WTC11 (cell line): ENCODE data around the gene RAPGEF2. TPM values are rescaled to one million over a fixed set of nuclear protein-coding genes. Genes with fewer than 3 reads are reported as not detected.

Experiments
- ATAC-seq: fragments of 200-7000 bp; cut with Tn5 transposase; 2 replicates; pipeline ENCODE4 v1.10.0; 2021; ENCODE audit warnings: mild to moderate bottlenecking, moderate library complexity
- CTCF ChIA-PET: fragments of 300-600 bp; sonication (Branson Sonifier 250); formaldehyde crosslinking; loops from one replicate; lab custom pipeline; 2021; ENCODE audit warnings: antibody characterized with exemption; lab: Charles Lee
- POLR2A ChIA-PET: fragments of 350-600 bp; sonication (Branson Sonifier 250); formaldehyde crosslinking; loops from one replicate; lab custom pipeline; 2021; ENCODE audit warnings: antibody characterized with exemption; lab: Charles Lee
- DNase-seq: peaks from one replicate; pipeline ENCODE4 v3.0.0; 2021; ENCODE audit warnings: low spot score
- H3K27ac Mint-ChIP-seq: 2 replicates; pipeline ENCODE4 v1.8.0; 2021; ENCODE audit warnings: mixed read lengths
- H3K27me3 Mint-ChIP-seq: 2 replicates; pipeline ENCODE4 v1.8.0; 2021; ENCODE audit warnings: low read depth, mild to moderate bottlenecking, moderate library complexity, mixed read lengths
- H3K36me3 Mint-ChIP-seq: 2 replicates; pipeline ENCODE4 v1.8.0; 2021; ENCODE audit warnings: mixed read lengths
- H3K4me1 Mint-ChIP-seq: 2 replicates; pipeline ENCODE4 v1.8.0; 2022; ENCODE audit warnings: mixed read lengths
- H3K4me3 Mint-ChIP-seq: 2 replicates; pipeline ENCODE4 v1.8.0; 2021; ENCODE audit warnings: mild to moderate bottlenecking, moderate library complexity, mixed read lengths
- H3K9me3 Mint-ChIP-seq: 2 replicates; pipeline ENCODE4 v1.8.0; 2021; ENCODE audit warnings: mixed read lengths
- EMX1 ChIP-seq: fragments of 250-450 bp; sonication (Bioruptor Pico); IDR thresholded peaks from 2 replicates; pipeline ENCODE4 v1.8.0; 2021; ENCODE audit warnings: mild to moderate bottlenecking
- ESRRA ChIP-seq: sonication (generic); formaldehyde crosslinking; IDR thresholded peaks from 2 replicates; pipeline ENCODE4 v1.8.1; 2022; ENCODE audit warnings: mild to moderate bottlenecking, missing genetic modification reagents, borderline replicate concordance
- JUN ChIP-seq: sonication (generic); formaldehyde crosslinking; IDR thresholded peaks from 2 replicates; pipeline ENCODE4 v1.8.0; 2023; ENCODE audit warnings: mild to moderate bottlenecking, missing genetic modification reagents
- NFATC4 ChIP-seq: fragments of 250-450 bp; sonication (Bioruptor Pico); IDR thresholded peaks from 2 replicates; pipeline ENCODE4 v1.9.0; 2021; ENCODE audit warnings: mild to moderate bottlenecking
- TEAD1 ChIP-seq: sonication (generic); formaldehyde crosslinking; IDR thresholded peaks from 2 replicates; pipeline ENCODE4 v1.8.0; 2022; ENCODE audit warnings: mild to moderate bottlenecking, missing genetic modification reagents
- ZBTB21 ChIP-seq: sonication (generic); formaldehyde crosslinking; IDR thresholded peaks from 2 replicates; pipeline ENCODE4 v1.8.1; 2023; ENCODE audit warnings: mild to moderate bottlenecking, missing genetic modification reagents, borderline replicate concordance
- ZNF423 ChIP-seq: fragments of 250-450 bp; sonication (Bioruptor Pico); IDR thresholded peaks from 2 replicates; pipeline ENCODE4 v2.1.2; 2022; ENCODE audit warnings: mild to moderate bottlenecking, moderate library complexity
- total RNA-seq: library from RNA; stranded (reverse); gene quantifications from 3 replicates; pipeline ENCODE4 v1.2.3, GENCODE V29; 2021
- TF ChIP-seq, protein P1 (sequence below): sonication (generic); formaldehyde crosslinking; IDR thresholded peaks from 2 replicates; pipeline ENCODE4 v1.8.0; 2023; ENCODE audit warnings: mild to moderate bottlenecking, missing genetic modification reagents
- TF ChIP-seq, protein P2 (sequence below): fragments of 200-600 bp; IDR thresholded peaks from 2 replicates; pipeline ENCODE4 v1.8.0; 2022; ENCODE audit warnings: antibody characterized with exemption
- TF ChIP-seq, protein P3 (sequence below): sonication (generic); formaldehyde crosslinking; IDR thresholded peaks from 2 replicates; pipeline ENCODE4 v1.8.1; 2022; ENCODE audit warnings: low read depth, mild to moderate bottlenecking, moderate library complexity, missing genetic modification reagents, borderline replicate concordance
- TF ChIP-seq, protein P4 (sequence below): sonication (generic); formaldehyde crosslinking; IDR thresholded peaks from 2 replicates; pipeline ENCODE4 v1.8.1; 2023; ENCODE audit warnings: mild to moderate bottlenecking, missing genetic modification reagents, moderate library complexity
- TF ChIP-seq, protein P5 (sequence below): sonication (generic); formaldehyde crosslinking; IDR thresholded peaks from 2 replicates; pipeline ENCODE4 v1.8.1; 2022; ENCODE audit warnings: mild to moderate bottlenecking, missing genetic modification reagents, moderate library complexity, borderline replicate concordance

RAPGEF2 gene
- total RNA-seq, 1 experiment from 2014 or later, result 40.6 TPM

DNA sequence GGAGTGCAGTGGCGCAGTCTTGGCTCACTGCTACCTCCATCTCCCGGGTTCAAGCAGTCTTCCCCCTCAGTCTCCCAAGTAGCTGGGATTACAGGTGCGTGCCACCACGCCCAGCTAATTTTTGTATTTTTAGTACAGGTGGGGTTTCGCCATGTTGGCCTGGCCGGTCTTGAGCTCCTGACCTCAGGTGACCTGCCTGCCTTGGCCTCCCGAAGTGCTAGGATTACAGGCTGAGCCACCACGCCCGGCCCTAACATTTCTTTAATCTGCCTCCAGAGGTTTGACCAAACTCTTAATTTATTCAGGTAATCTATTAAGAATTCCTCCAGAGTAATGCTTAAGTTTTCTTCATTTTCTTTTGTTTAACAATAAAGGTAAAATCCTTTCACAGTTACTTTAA lies 171.0 kb downstream of the RAPGEF2 start:
- Mint-ChIP-seq H3K4me3 (no peak overlapping the region), H3K27ac (no peak overlapping the region), H3K4me1 (peaks cover 7% of the 10 kb centered on the region; the same call in 1 of the 2 replicates), H3K9me3 (no peaks in the 10 kb centered on the region), H3K27me3 (no peaks in the 10 kb centered on the region), H3K36me3 (no peaks in the 10 kb centered on the region)
- ChIA-PET CTCF (no interaction called here), POLR2A (no interaction called here)
- no peak for TF ChIP-seq EMX1 (CRISPR knock-in tag)
- TF ChIP-seq, protein P1, sequence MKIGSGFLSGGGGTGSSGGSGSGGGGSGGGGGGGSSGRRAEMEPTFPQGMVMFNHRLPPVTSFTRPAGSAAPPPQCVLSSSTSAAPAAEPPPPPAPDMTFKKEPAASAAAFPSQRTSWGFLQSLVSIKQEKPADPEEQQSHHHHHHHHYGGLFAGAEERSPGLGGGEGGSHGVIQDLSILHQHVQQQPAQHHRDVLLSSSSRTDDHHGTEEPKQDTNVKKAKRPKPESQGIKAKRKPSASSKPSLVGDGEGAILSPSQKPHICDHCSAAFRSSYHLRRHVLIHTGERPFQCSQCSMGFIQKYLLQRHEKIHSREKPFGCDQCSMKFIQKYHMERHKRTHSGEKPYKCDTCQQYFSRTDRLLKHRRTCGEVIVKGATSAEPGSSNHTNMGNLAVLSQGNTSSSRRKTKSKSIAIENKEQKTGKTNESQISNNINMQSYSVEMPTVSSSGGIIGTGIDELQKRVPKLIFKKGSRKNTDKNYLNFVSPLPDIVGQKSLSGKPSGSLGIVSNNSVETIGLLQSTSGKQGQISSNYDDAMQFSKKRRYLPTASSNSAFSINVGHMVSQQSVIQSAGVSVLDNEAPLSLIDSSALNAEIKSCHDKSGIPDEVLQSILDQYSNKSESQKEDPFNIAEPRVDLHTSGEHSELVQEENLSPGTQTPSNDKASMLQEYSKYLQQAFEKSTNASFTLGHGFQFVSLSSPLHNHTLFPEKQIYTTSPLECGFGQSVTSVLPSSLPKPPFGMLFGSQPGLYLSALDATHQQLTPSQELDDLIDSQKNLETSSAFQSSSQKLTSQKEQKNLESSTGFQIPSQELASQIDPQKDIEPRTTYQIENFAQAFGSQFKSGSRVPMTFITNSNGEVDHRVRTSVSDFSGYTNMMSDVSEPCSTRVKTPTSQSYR (CRISPR knock-in tag), result no peak
- no peak for TF ChIP-seq JUN (CRISPR knock-in tag)
- TF ChIP-seq, protein P2, sequence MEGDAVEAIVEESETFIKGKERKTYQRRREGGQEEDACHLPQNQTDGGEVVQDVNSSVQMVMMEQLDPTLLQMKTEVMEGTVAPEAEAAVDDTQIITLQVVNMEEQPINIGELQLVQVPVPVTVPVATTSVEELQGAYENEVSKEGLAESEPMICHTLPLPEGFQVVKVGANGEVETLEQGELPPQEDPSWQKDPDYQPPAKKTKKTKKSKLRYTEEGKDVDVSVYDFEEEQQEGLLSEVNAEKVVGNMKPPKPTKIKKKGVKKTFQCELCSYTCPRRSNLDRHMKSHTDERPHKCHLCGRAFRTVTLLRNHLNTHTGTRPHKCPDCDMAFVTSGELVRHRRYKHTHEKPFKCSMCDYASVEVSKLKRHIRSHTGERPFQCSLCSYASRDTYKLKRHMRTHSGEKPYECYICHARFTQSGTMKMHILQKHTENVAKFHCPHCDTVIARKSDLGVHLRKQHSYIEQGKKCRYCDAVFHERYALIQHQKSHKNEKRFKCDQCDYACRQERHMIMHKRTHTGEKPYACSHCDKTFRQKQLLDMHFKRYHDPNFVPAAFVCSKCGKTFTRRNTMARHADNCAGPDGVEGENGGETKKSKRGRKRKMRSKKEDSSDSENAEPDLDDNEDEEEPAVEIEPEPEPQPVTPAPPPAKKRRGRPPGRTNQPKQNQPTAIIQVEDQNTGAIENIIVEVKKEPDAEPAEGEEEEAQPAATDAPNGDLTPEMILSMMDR, result no peak
- ATAC-seq (no peak), DNase-seq (no peak)

DNA sequence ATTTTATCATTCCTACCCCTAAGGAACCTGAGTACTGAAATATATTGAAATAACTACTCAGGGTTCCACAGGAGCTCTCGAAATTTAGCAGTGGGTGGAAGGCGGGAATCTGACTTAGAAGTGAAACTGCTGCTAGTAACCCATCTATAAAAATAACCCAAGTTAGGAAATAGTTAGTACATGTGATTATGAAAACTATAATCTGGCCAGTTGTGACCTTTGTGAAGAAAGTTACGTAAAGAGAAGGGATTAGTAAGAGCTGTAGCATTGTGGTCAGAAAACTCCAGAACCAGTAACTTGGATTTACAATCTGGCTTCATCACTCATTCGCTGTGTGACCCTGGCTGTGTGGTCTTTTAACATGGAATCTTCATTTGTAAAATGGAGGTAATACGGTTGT lies 175.5 kb downstream of the RAPGEF2 start:
- H3K36me3 Mint-ChIP-seq, result no peaks in the 10 kb centered on the region; the same call in 1 of the 2 replicates
- no peaks in the 10 kb centered on the region for H3K9me3 Mint-ChIP-seq
- H3K27me3 Mint-ChIP-seq, result no peaks in the 10 kb centered on the region
- no peak for ATAC-seq
- H3K4me1 Mint-ChIP-seq, result peaks cover 13% of the 10 kb centered on the region
- no peak for TF ChIP-seq ESRRA (CRISPR knock-in tag)
- TF ChIP-seq, protein P3, sequence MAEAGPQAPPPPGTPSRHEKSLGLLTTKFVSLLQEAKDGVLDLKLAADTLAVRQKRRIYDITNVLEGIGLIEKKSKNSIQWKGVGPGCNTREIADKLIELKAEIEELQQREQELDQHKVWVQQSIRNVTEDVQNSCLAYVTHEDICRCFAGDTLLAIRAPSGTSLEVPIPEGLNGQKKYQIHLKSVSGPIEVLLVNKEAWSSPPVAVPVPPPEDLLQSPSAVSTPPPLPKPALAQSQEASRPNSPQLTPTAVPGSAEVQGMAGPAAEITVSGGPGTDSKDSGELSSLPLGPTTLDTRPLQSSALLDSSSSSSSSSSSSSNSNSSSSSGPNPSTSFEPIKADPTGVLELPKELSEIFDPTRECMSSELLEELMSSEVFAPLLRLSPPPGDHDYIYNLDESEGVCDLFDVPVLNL (CRISPR knock-in tag), result no peak
- TF ChIP-seq NFATC4 (CRISPR knock-in tag), result no peak
- TF ChIP-seq TEAD1 (CRISPR knock-in tag), result no peak
- TF ChIP-seq ZNF423 (CRISPR knock-in tag), result no peak
- no peak for TF ChIP-seq ZBTB21
- TF ChIP-seq, protein P4, sequence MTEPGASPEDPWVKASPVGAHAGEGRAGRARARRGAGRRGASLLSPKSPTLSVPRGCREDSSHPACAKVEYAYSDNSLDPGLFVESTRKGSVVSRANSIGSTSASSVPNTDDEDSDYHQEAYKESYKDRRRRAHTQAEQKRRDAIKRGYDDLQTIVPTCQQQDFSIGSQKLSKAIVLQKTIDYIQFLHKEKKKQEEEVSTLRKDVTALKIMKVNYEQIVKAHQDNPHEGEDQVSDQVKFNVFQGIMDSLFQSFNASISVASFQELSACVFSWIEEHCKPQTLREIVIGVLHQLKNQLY (CRISPR knock-in tag), result no peak
- TF ChIP-seq, protein P5, sequence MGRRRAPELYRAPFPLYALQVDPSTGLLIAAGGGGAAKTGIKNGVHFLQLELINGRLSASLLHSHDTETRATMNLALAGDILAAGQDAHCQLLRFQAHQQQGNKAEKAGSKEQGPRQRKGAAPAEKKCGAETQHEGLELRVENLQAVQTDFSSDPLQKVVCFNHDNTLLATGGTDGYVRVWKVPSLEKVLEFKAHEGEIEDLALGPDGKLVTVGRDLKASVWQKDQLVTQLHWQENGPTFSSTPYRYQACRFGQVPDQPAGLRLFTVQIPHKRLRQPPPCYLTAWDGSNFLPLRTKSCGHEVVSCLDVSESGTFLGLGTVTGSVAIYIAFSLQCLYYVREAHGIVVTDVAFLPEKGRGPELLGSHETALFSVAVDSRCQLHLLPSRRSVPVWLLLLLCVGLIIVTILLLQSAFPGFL (CRISPR knock-in tag), result no peak
- TF ChIP-seq, protein P1 (CRISPR knock-in tag), result no peak
- TF ChIP-seq, all 79 proteins: peak for 0
- CTCF ChIA-PET, result no interaction called here
- Mint-ChIP-seq H3K4me3 (no peak overlapping the region), H3K27ac (no peak overlapping the region)
- no peak for DNase-seq
- POLR2A ChIA-PET, result no interaction called here
